ENCODE measurements around the gene IRF2BP1. TPM values are rescaled to one million over a fixed set of nuclear protein-coding genes. Genes with fewer than 3 reads are reported as not detected.
A peak's percentile ranks its signal among the peaks of the same experiment; 100 is the strongest.

The IRF2BP1 gene
- total RNA-seq, 2 donors from 2014 or later = 14.5 to 18.2 TPM

- peak; percentile 37 to 67 for ATAC-seq
- H3K36me3 Mint-ChIP-seq = no peaks in the 10 kb centered on the region
- no peaks in the 10 kb centered on the region for H3K9me3 Mint-ChIP-seq
- peaks cover 8 to 14% of the 10 kb centered on the region in 2 donors for H3K4me1 Mint-ChIP-seq (ENCODE audit: low read depth in 2 of 2)
- H3K27ac Mint-ChIP-seq = no peak overlapping the region
- H3K27me3 Mint-ChIP-seq = peaks cover 11 to 20% of the 10 kb centered on the region in 2 donors
- no peak for DNase-seq (ENCODE audit: low spot score)
- H3K4me3 Mint-ChIP-seq = no peak overlapping the region
Observed at GRCh38 chr19:45917421-45918091, 31.6 kb upstream of the IRF2BP1 start.

DNA sequence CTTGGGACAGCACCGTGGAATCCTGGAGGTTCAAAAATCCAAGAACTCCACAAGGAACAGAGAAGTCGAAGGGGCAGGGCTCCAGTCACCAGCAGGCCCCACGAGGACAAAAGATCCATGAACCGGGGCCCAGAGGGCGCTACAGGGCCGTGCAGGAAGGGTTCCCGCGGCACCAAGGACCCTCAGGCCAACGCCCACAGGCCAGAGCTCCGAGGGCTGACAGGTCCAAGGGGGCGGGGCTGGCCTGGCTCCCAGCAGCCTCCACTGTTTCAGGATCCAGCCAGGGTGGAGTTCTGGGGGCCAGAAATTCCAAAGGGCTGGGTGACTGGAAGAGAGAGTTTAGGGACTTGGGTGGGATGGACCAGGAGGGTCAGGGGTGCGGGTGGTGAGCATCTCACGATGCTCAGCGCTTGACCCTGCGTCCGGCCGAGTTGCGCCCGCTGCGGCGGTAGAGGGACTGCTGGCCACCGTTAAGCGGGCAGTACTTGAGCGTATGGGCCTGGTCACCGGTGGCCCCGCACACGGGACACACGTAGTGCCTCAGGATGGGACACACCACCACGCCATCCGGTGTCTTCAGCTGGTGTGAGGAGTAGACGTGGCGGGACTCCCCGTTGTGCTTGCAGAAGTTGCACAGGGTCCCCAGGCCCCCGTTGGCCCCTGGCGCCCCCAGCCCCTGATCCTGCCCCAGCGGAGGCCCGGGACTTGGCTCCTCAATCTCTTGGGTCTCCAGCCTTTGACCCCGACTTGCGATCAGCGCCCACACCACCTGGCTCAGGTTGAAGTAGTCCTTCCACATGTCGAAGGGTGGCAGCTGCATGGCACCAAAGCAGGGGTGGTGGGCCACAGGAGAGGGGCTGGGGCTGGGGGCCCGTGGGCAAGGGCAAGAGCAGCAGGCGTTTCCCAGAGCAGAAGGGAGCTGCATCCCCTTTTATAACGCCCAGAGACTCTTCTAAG lies 28.2 kb upstream of the IRF2BP1 start, which contains the start of gene NANOS2:
NANOS2 (minus strand) TSS at position 905 of the 957 bp plus-strand sequence; CDS start at position 820, 85 bp downstream.
- Mint-ChIP-seq H3K27me3 (peaks cover 20% of the 10 kb centered on the region in 2 donors), H3K9me3 (no peaks in the 10 kb centered on the region), H3K4me1 (ENCODE audit: low read depth in 2 of 2) (no peaks in the 10 kb centered on the region), H3K36me3 (no peaks in the 10 kb centered on the region), H3K4me3 (no peak within 1 kb of the TSS), H3K27ac (no peak within 1 kb of the TSS)
- DNase-seq (ENCODE audit: low spot score) (no peak), ATAC-seq (peak in 1 of 2 donors; percentile 37)

- H3K9me3 Mint-ChIP-seq = no peaks in the 10 kb centered on the region
- H3K27ac Mint-ChIP-seq = no peak overlapping the region
- no peak for ATAC-seq
- peaks cover 17 to 20% of the 10 kb centered on the region in 2 donors for H3K27me3 Mint-ChIP-seq
- no peak for DNase-seq (ENCODE audit: low spot score)
- no peaks in the 10 kb centered on the region for H3K36me3 Mint-ChIP-seq
- H3K4me3 Mint-ChIP-seq = no peak overlapping the region
- peaks cover 0 to 7% of the 10 kb centered on the region in 2 donors for H3K4me1 Mint-ChIP-seq (ENCODE audit: low read depth in 2 of 2)
Observed at GRCh38 chr19:45911291-45911690, 25.4 kb upstream of the IRF2BP1 start.

GRCh38 chr19:45908956-45909355 lies 23.0 kb upstream of the IRF2BP1 start:
- no peaks in the 10 kb centered on the region for H3K36me3 Mint-ChIP-seq

DNA sequence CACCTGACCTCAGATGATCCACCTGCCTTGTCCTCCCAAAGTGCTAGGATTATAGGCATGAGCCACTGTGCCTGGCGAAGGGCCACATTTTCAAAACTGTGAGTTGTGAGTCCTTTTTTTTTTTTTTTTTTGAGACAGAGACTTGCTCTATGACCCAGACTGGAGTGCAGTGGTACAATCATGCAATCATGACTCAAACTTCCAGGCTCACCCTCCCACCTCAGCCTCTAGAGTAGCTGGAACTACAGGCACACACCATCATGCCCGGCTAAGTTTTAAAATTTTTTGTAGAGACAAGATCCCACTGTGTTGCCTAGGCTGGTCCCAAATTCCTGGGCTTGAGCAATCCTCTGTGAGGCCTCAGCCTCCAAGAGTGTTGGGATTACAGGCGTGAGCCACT lies 20.3 kb upstream of the IRF2BP1 start:
- peaks cover 4 to 9% of the 10 kb centered on the region in 2 donors for H3K27me3 Mint-ChIP-seq
- ATAC-seq (no peak), DNase-seq (ENCODE audit: low spot score) (no peak)
- H3K36me3 Mint-ChIP-seq = no peaks in the 10 kb centered on the region
- H3K9me3 Mint-ChIP-seq = no peaks in the 10 kb centered on the region
- H3K4me3 Mint-ChIP-seq = no peak overlapping the region
- H3K27ac Mint-ChIP-seq = no peak overlapping the region
- H3K4me1 Mint-ChIP-seq (ENCODE audit: low read depth in 2 of 2) = peaks cover 8 to 12% of the 10 kb centered on the region in 2 donors

More at GRCh38 chr19:45908956-45909355, 23.0 kb upstream of the IRF2BP1 start:
- no peak overlapping the region for H3K4me3 Mint-ChIP-seq
- peak overlapping the region in 1 of 2 donors; percentile 3 for H3K27ac Mint-ChIP-seq
- ATAC-seq (peak in 1 of 2 donors; percentile 66), DNase-seq (ENCODE audit: low spot score) (no peak)
- H3K27me3 Mint-ChIP-seq = peaks cover 16 to 20% of the 10 kb centered on the region in 2 donors
- H3K9me3 Mint-ChIP-seq = no peaks in the 10 kb centered on the region
- H3K4me1 Mint-ChIP-seq (ENCODE audit: low read depth in 2 of 2) = peaks cover 0 to 7% of the 10 kb centered on the region in 2 donors

DNA sequence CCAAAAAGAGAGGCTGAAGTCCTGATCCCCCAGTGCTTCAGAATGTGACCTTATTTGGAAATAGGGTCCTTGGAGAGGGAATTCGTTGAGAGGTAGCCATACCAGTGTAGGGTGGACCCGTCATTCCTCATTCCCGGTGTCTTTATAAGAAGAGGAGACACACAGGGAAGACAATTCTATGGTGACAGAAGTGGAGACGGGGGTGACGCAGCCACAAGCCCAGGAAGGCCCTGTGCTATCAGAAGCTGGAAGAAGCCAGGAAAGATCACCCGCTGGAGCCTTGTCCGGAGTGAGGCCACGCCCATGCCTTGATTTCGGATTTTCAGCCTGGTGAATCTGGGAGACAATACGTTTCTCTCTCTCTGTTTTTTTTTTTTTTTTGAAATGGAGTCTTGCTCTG lies 19.1 kb upstream of the IRF2BP1 start:
- Mint-ChIP-seq H3K27ac (no peak overlapping the region), H3K27me3 (peaks cover 4 to 6% of the 10 kb centered on the region in 2 donors), H3K4me1 (ENCODE audit: low read depth in 2 of 2) (peaks cover 14 to 21% of the 10 kb centered on the region in 2 donors), H3K4me3 (no peak overlapping the region), H3K9me3 (no peaks in the 10 kb centered on the region), H3K36me3 (peaks cover 4% of the 10 kb centered on the region)
- DNase-seq (ENCODE audit: low spot score) (no peak), ATAC-seq (no peak)

- peaks cover 16 to 21% of the 10 kb centered on the region in 2 donors for H3K4me1 Mint-ChIP-seq (ENCODE audit: low read depth in 2 of 2)
- peak overlapping the region; percentile 79 to 93 for H3K27ac Mint-ChIP-seq
- DNase-seq (ENCODE audit: low spot score) (peak; percentile 99), ATAC-seq (peak; percentile 92 to 94)
- no peaks in the 10 kb centered on the region for H3K27me3 Mint-ChIP-seq
- no peaks in the 10 kb centered on the region for H3K9me3 Mint-ChIP-seq
- H3K36me3 Mint-ChIP-seq = peaks cover 10% of the 10 kb centered on the region
- peak overlapping the region; percentile 97 for H3K4me3 Mint-ChIP-seq
Observed at GRCh38 chr19:45902651-45903625, 17.0 kb upstream of the IRF2BP1 start.

GRCh38 chr19:45901912-45902650 lies 16.1 kb upstream of the IRF2BP1 start, which contains the start of gene MYPOP:
Gene MYPOP, minus strand, starts transcription at chr19:45902613. Its CDS starts 840 bp downstream, at chr19:45901773.
- Mint-ChIP-seq H3K4me3 (peak within 1 kb of the TSS; percentile 97), H3K36me3 (peaks cover 10% of the 10 kb centered on the region), H3K9me3 (no peaks in the 10 kb centered on the region), H3K4me1 (ENCODE audit: low read depth in 2 of 2) (peaks cover 16 to 21% of the 10 kb centered on the region in 2 donors), H3K27ac (peak within 1 kb of the TSS; percentile 79 to 93), H3K27me3 (no peaks in the 10 kb centered on the region)
- DNase-seq (ENCODE audit: low spot score) (no peak), ATAC-seq (no peak)

DNA sequence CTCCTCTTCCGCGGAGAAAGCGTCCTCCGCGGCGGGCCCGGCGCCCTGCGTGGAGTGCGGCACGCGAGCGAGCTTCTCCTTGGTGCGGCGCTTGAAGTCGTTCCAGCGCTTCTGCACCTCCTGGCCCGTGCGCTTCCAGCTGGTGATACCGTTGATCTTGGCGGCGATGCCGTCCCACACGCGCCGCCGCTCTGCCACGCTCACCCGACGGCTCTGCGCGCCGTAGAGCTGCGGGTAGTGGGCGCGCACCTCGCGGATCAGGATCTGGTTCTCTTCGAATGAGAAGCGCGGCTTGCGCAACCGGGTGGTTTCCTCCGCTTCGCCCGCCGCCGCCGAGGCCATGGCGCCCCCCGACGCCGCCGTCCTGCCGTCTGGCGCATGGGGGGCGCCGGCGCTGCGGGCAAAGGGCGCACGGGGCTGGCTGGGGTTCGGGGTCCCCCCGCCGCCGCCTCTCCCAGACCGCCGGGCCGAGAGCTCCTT lies 15.5 kb upstream of the IRF2BP1 start:
- Mint-ChIP-seq H3K9me3 (no peaks in the 10 kb centered on the region), H3K4me3 (peak overlapping the region; percentile 97), H3K36me3 (peaks cover 10% of the 10 kb centered on the region), H3K27ac (peak overlapping the region; percentile 79 to 93), H3K4me1 (ENCODE audit: low read depth in 2 of 2) (peaks cover 16 to 21% of the 10 kb centered on the region in 2 donors), H3K27me3 (no peaks in the 10 kb centered on the region)
- peak in 1 of 2 donors; percentile 12 for ATAC-seq
- peak; percentile 75 for DNase-seq (ENCODE audit: low spot score)

DNA sequence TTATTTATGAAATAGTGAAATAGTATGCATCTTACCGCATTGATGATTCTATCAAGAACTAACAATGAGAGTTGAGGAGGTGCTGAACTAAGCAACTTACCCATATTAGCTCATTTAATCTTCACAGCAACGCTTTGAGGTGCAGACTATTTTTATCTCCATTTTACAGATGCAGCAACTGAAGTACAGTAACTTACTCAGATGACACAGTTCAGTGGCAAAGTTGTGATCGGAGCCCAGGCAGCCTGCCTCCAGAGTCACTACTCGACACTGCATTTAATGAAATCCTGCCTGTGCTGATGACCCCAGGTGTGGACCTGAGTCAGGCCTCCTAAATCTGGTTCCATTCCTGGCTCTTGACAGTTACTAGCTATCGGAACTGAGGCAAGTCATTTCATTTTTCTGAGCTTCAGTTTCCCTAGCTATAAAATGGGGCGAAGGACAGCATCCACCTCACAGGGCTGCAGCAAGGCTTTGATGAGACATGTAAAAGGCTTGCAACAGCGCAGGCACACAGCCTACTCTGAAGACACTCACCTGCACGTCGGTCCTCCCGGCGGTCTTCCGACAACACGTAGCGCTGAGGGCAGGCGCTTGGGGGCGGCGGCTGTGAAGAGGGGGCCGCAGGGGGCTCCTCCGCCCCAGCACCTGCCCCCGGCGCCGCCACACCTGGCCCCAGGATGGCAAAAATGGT lies 14.9 kb upstream of the IRF2BP1 start:
- Mint-ChIP-seq H3K27ac (no peak overlapping the region), H3K36me3 (peaks cover 10% of the 10 kb centered on the region), H3K4me3 (peak overlapping the region; percentile 34), H3K27me3 (no peaks in the 10 kb centered on the region), H3K9me3 (no peaks in the 10 kb centered on the region), H3K4me1 (ENCODE audit: low read depth in 2 of 2) (peaks cover 16 to 21% of the 10 kb centered on the region in 2 donors)
- DNase-seq (ENCODE audit: low spot score) (no peak), ATAC-seq (no peak)

DNA sequence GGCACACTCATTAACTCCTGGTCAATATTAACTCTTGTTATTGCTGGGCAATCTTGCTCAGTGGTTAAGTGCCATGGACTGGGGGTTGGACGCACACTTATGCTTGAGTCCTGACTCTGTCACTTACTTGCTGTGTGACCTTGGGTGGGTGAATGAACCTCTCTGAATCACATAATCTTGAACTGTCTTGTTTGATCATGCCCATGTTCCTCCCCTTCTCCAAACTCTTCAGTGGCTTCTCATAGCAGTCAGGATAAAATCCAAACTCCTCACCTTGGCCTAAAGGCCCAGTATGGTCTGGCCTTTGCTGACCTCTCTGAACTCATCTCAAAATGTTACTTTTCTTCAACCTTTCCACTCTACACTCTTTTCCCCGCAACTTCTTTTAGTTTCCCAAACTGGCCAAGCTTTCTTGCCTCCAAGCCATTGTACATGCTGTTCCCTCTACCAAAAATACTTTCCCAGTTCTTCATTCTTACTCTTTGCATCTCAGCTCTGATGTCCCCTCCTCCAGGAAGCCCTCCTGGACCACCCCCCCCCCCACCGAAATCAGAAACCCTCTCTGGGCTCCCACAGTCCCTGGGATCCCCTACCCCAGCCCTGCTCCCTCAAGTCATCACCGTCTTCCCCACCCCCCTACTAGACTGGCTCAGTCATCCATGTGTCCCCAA lies 14.1 kb upstream of the IRF2BP1 start:
- Mint-ChIP-seq H3K27ac (no peak overlapping the region), H3K27me3 (no peaks in the 10 kb centered on the region), H3K36me3 (peaks cover 16% of the 10 kb centered on the region), H3K4me1 (ENCODE audit: low read depth in 2 of 2) (peaks cover 16 to 24% of the 10 kb centered on the region in 2 donors), H3K9me3 (no peaks in the 10 kb centered on the region), H3K4me3 (peak overlapping the region; percentile 34)
- ATAC-seq (no peak), DNase-seq (ENCODE audit: low spot score) (no peak)

Measured in natural killer cell treated with Interleukin-12 subunit alpha and Interleukin-12 subunit beta and Interleukin-15 and Interleukin-18, amount 100 ng/mL, for 72 hours (primary cell).